ENCODE results near the gene TMEM182. TPM values are rescaled to one million over a fixed set of nuclear protein-coding genes. Genes with fewer than 3 reads are reported as not detected.

The TMEM182 gene
- total RNA-seq, 1 donor from 2014 or later: 4.2 TPM

DNA sequence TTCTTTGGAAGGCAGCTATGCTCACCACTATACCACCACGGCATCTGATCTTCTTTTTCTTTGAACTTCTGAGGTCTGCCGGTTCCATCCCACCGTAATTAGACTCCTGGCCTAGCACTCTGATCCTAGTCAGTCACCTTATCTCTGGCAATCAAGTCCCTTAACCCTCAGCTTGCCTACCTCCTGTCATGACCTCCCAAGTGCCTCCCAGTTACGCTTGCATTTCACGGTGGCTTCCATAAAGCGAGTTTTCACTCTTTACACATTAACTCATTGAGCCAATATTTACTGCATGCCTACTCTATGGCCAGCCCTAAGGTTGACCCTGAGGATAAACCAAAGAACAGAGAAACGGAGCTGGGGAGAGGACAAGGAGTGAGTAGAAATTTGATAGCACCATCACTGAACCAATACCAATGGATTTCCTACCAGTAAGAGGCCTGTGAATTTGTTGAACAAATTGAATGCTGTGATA, 37.8 kb upstream of the TMEM182 start:
- H3K4me1 Mint-ChIP-seq: no peaks in the 10 kb centered on the region
- H3K9me3 Mint-ChIP-seq: no peaks in the 10 kb centered on the region

DNA sequence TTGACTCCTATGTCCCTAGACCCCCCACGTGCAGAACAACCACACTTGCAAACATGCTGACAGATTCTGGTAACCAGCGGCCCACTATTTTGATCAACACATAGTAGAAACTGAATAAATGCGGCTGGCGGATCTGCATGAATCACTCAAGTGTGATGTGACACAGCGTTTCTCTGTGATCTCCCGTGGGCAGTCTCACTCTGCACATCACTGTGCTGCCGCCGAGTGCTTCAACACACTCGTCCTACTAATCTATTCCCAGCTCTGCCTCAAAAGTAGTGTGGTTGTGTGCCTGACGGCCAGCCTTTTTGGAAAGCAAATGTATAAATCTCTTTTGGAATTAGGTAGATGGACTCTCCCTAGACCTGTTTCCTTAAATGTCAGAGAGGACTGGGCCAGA, 37.3 kb upstream of the TMEM182 start:
- Histone ChIP-seq H3K27me3 (no peaks in the 10 kb centered on the region), H3K9ac (no peak overlapping the region), H3F3A (ENCODE audit: low read depth) (no peaks in the 10 kb centered on the region), H3K4me2 (no peak overlapping the region), H4K20me1 (ENCODE audit: low read depth) (peaks cover 11% of the 10 kb centered on the region), H3K4me3 (no peak overlapping the region), H3K4me1 (no peaks in the 10 kb centered on the region), H3K36me3 (peaks cover 7% of the 10 kb centered on the region), H3K9me3 (ENCODE audit: low read depth) (no peaks in the 10 kb centered on the region), H3K27ac (no peak overlapping the region), H2AFZ (replicated peaks) (no peak overlapping the region), H3K79me2 (ENCODE audit: low read depth) (no peaks in the 10 kb centered on the region)
- no peak for DNase-seq (ENCODE audit: low spot score)
- Mint-ChIP-seq H3K27me3 (ENCODE audit: insufficient read depth, low read depth) (no peaks in the 10 kb centered on the region), H3K4me3 (no peak overlapping the region), H3K27ac (no peak overlapping the region), H3K36me3 (peaks cover 38% of the 10 kb centered on the region), H3K9me3 (no peaks in the 10 kb centered on the region), H3K4me1 (no peaks in the 10 kb centered on the region)
- TF ChIP-seq EZH2phosphoT487 (IDR thresholded peaks at IDR 0.05) (no peak), CTCF (IDR thresholded peaks at IDR 0.05) (no peak), EZH2 (IDR thresholded peaks at IDR 0.05) (no peak)

More for the DNA sequence above, 37.8 kb upstream of the TMEM182 start:
- Mint-ChIP-seq H3K27ac (no peak overlapping the region), H3K27me3 (ENCODE audit: insufficient read depth, low read depth) (no peaks in the 10 kb centered on the region), H3K4me3 (no peak overlapping the region), H3K36me3 (peaks cover 40% of the 10 kb centered on the region)
- H4K20me1 ChIP-seq (ENCODE audit: low read depth): peaks cover 11% of the 10 kb centered on the region
- peaks cover 5% of the 10 kb centered on the region for H3K36me3 ChIP-seq
- no peak for DNase-seq (ENCODE audit: low spot score)
- no peak overlapping the region for H3K4me2 ChIP-seq
- H3K27ac ChIP-seq: no peak overlapping the region
- no peak overlapping the region for H2AFZ ChIP-seq (replicated peaks)
- no peaks in the 10 kb centered on the region for H3F3A ChIP-seq (ENCODE audit: low read depth)
- H3K9ac ChIP-seq: no peak overlapping the region
- TF ChIP-seq EZH2phosphoT487 (IDR thresholded peaks at IDR 0.05): no peak
- no peak for TF ChIP-seq EZH2 (IDR thresholded peaks at IDR 0.05)
- TF ChIP-seq CTCF (IDR thresholded peaks at IDR 0.05): no peak
- H3K27me3 ChIP-seq: no peaks in the 10 kb centered on the region
- no peak overlapping the region for H3K4me3 ChIP-seq
- no peaks in the 10 kb centered on the region for H3K4me1 ChIP-seq
- H3K79me2 ChIP-seq (ENCODE audit: low read depth): no peaks in the 10 kb centered on the region
- H3K9me3 ChIP-seq (ENCODE audit: low read depth): no peaks in the 10 kb centered on the region

DNA sequence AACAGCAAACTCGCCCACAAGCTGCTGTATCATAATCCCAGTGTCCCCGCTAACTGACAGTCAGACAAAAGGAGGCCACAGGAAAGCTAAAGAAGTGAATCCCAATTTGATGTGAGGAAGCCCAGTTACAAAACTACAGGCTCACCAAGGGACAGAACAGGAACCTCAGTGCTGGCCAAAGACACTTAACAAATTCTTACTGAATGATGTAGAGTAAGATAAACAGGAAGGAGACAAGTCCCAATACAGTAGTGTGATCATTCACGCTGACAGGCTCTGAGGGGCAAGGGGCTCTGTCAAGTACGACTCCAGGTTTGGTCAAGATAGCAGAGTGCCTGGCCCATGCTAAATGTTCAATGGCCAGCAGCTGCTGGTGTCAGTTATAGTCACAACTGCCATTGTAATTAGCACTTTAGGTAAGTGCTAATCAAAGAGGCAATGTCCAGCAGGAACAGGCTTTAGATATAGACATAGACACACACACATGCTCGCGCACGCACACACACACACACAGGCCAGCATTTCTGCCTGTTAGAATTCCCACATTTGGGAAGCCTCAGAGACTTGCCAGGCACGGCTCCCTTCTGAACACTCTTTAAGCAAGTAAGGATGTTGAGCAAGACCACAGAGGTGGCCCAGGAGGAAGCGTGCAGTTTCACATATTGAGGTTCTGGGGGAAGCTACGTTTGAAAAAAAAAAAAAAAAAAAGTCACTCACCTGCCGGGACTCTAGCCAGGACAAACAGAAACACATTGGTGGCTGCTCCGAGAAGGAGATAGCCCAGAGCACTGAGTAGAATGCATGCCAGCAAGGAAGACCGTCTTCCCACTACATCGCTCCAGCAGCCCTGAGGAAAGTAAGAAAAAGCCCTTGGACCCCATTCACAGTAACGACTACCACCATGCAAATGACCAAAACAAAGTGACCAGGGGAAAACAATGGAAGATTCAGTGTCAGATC, 35.4 kb upstream of the TMEM182 start:
- DNase-seq (ENCODE audit: low spot score): no peak
- Histone ChIP-seq H3K36me3 (peaks cover 7% of the 10 kb centered on the region), H3K27me3 (no peaks in the 10 kb centered on the region), H3K27ac (no peak overlapping the region), H2AFZ (replicated peaks) (no peak overlapping the region), H3K9me3 (ENCODE audit: low read depth) (no peaks in the 10 kb centered on the region), H4K20me1 (ENCODE audit: low read depth) (peaks cover 11% of the 10 kb centered on the region), H3K4me2 (no peak overlapping the region), H3K9ac (no peak overlapping the region), H3K4me1 (no peaks in the 10 kb centered on the region), H3K79me2 (ENCODE audit: low read depth) (no peaks in the 10 kb centered on the region), H3K4me3 (no peak overlapping the region), H3F3A (ENCODE audit: low read depth) (no peaks in the 10 kb centered on the region)
- no peak overlapping the region for H3K4me3 Mint-ChIP-seq
- H3K4me1 Mint-ChIP-seq: no peaks in the 10 kb centered on the region
- H3K9me3 Mint-ChIP-seq: no peaks in the 10 kb centered on the region
- H3K27ac Mint-ChIP-seq: no peak overlapping the region
- TF ChIP-seq EZH2phosphoT487 (IDR thresholded peaks at IDR 0.05) (no peak), CTCF (IDR thresholded peaks at IDR 0.05) (no peak), EZH2 (IDR thresholded peaks at IDR 0.05) (no peak)
- peaks cover 39% of the 10 kb centered on the region for H3K36me3 Mint-ChIP-seq
- no peaks in the 10 kb centered on the region for H3K27me3 Mint-ChIP-seq (ENCODE audit: insufficient read depth, low read depth)

All from neural progenitor cell (in vitro differentiated cells).